A549 (cell line): ENCODE measurements around the gene ENAH.

ENCODE experiments used
- FOXS1 ChIP-seq: fragments of 250-450 bp; sonication (Bioruptor Pico); IDR thresholded peaks from 2 replicates; pipeline ENCODE4 v1.5.0; 2020; ENCODE audit warnings: mild to moderate bottlenecking, moderate library complexity
- HEYL ChIP-seq: fragments of 250-450 bp; sonication (Bioruptor Pico); IDR thresholded peaks from 2 replicates; pipeline ENCODE4 v1.8.0; 2021; ENCODE audit warnings: mild to moderate bottlenecking, moderate library complexity
- KDM1A ChIP-seq: fragments of 200-600 bp; sonication (generic); IDR thresholded peaks from 2 replicates; pipeline ENCODE4 v1.6.1; 2016; ENCODE audit warnings: low read depth, mild to moderate bottlenecking
- RAD21 ChIP-seq, 2 experiments: fragments of >200 bp in 1 of 2; sonication (Bioruptor Twin) in 1 of 2; formaldehyde crosslinking in 1 of 2; IDR thresholded peaks in 1 of 2; conservative IDR thresholded peaks in 1 of 2; 2 replicates in 1 of 2; 3 replicates in 1 of 2; pipeline ENCODE4 v1.6.1; 2012 to 2018; ENCODE audit warnings: inconsistent platforms in 1 of 2
- RNF2 ChIP-seq: fragments of 200-600 bp; sonication (generic); IDR thresholded peaks from 2 replicates; pipeline ENCODE4 v1.6.1; 2016; ENCODE audit warnings: low read depth, mild to moderate bottlenecking, antibody characterized with exemption, moderate library complexity, borderline replicate concordance
- TF ChIP-seq, protein P1 (sequence below): fragments of >200 bp; sonication (Bioruptor Twin); formaldehyde crosslinking; IDR thresholded peaks from 3 replicates; pipeline ENCODE4 v1.5.1; 2016
- TF ChIP-seq, protein P2 (sequence below): fragments of 450-650 bp; IDR thresholded peaks from 2 replicates; pipeline ENCODE4 v1.6.1; 2014; ENCODE audit warnings: antibody characterized with exemption

DNA sequence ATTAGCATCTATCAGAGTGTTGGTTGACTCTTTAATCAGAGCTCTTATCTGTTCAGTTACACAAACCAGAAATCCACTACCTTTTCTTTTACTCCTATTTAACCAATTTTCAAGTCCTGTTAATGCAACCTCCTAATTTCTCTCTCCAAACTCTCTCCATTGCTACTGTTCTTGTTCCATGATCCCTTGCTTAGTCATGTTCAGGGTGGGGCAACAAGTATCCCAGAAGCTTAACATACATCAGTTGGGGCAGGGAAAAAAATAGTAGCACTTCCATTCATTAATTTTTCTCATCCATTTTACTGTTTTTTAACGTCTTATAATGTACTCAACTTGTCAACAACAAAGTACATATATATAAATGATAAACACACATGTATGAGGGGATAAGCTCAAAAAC, 113.9 kb downstream of the ENAH start:
- no peak for TF ChIP-seq KDM1A
- TF ChIP-seq, protein P1, sequence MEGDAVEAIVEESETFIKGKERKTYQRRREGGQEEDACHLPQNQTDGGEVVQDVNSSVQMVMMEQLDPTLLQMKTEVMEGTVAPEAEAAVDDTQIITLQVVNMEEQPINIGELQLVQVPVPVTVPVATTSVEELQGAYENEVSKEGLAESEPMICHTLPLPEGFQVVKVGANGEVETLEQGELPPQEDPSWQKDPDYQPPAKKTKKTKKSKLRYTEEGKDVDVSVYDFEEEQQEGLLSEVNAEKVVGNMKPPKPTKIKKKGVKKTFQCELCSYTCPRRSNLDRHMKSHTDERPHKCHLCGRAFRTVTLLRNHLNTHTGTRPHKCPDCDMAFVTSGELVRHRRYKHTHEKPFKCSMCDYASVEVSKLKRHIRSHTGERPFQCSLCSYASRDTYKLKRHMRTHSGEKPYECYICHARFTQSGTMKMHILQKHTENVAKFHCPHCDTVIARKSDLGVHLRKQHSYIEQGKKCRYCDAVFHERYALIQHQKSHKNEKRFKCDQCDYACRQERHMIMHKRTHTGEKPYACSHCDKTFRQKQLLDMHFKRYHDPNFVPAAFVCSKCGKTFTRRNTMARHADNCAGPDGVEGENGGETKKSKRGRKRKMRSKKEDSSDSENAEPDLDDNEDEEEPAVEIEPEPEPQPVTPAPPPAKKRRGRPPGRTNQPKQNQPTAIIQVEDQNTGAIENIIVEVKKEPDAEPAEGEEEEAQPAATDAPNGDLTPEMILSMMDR = no peak
- no peak for TF ChIP-seq RAD21 (conservative IDR thresholded peaks at IDR 0.05 in 1 of 2, IDR thresholded peaks at IDR 0.05 in 1 of 2)
- TF ChIP-seq, protein P2, sequence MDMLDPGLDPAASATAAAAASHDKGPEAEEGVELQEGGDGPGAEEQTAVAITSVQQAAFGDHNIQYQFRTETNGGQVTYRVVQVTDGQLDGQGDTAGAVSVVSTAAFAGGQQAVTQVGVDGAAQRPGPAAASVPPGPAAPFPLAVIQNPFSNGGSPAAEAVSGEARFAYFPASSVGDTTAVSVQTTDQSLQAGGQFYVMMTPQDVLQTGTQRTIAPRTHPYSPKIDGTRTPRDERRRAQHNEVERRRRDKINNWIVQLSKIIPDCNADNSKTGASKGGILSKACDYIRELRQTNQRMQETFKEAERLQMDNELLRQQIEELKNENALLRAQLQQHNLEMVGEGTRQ = no peak
- no peak for TF ChIP-seq FOXS1
- TF ChIP-seq HEYL (CRISPR knock-in tag) = no peak
- TF ChIP-seq RNF2 = no peak
